ENCODE measurements around the gene RREB1. TPM values are rescaled to one million over a fixed set of nuclear protein-coding genes. Genes with fewer than 3 reads are reported as not detected.

RREB1 gene
- total and polyA plus RNA-seq, 7 experiments from 2014 or later = 4.2 to 56.7 (median 49.2) TPM

GRCh38 chr6:7142918-7143475, 35.2 kb downstream of the RREB1 start:
- Histone ChIP-seq H3K4me3 (ENCODE audit: low read length) (no peak overlapping the region), H3K27me3 (ENCODE audit: control insufficient read depth in 2 of 2, insufficient read depth in 2 of 2, low read length in 2 of 2) (no peaks in the 10 kb centered on the region), H3K4me1 (ENCODE audit: control insufficient read depth in 2 of 2, insufficient read depth in 2 of 2, low read length in 2 of 2) (peaks cover 27 to 51% of the 10 kb centered on the region in 2 donors), H3K36me3 (ENCODE audit: control insufficient read depth in 2 of 3, insufficient read depth in 3 of 3, low read length in 3 of 3) (peaks cover 0 to 4% (median 0%) of the 10 kb centered on the region in 3 experiments), H3K9me3 (ENCODE audit: control insufficient read depth in 2 of 3, low read length in 3 of 3) (no peaks in the 10 kb centered on the region), H3K27ac (ENCODE audit: low read depth, low read length) (no peak overlapping the region)
- ChIA-PET POLR2A (interaction anchor here (0.5 to 10.7 kb wide), 6 partner anchors 8 to 53 kb away, joined by 3 to 91 read pairs (median 4); no protein-coding TSS in a partner anchor), CTCF (interaction anchor here (0.6 to 1.0 kb wide), 2 partner anchors 8 to 98 kb away, joined by 3 to 4 read pairs; no protein-coding TSS in a partner anchor)
- H3K9me3 Mint-ChIP-seq = peaks cover 0 to 5% (median 0%) of the 10 kb centered on the region in 11 donors
- no peak for DNase-seq
- ATAC-seq = no peak
- no peaks in the 10 kb centered on the region for H3K36me3 Mint-ChIP-seq
- H3K4me3 Mint-ChIP-seq = peak overlapping the region; percentile 33 to 83 (median 57)
- H3K27ac Mint-ChIP-seq = peak overlapping the region; percentile 64 to 93 (median 78)
- no peaks in the 10 kb centered on the region for H3K27me3 Mint-ChIP-seq
- H3K4me1 Mint-ChIP-seq = peaks cover 54 to 91% (median 86%) of the 10 kb centered on the region in 7 donors
- intact Hi-C loops (cut with micrococcal nuclease) = loop anchor here in 1 of 2 donors (5.0 kb wide), 1 partner anchor 244 kb away; the partner anchor contains the start of genes CAGE1 and RIOK1

- Mint-ChIP-seq H3K9me3 (peaks cover 0 to 5% (median 0%) of the 10 kb centered on the region in 11 donors), H3K4me3 (peak overlapping the region; percentile 33 to 83 (median 57)), H3K36me3 (no peaks in the 10 kb centered on the region), H3K4me1 (peaks cover 52 to 90% (median 82%) of the 10 kb centered on the region in 7 donors), H3K27ac (peak overlapping the region; percentile 64 to 93 (median 78)), H3K27me3 (no peaks in the 10 kb centered on the region)
- Histone ChIP-seq H3K9me3 (ENCODE audit: control insufficient read depth in 2 of 3, low read length in 3 of 3) (no peaks in the 10 kb centered on the region), H3K4me1 (ENCODE audit: control insufficient read depth in 2 of 2, insufficient read depth in 2 of 2, low read length in 2 of 2) (peaks cover 21 to 46% of the 10 kb centered on the region in 2 donors), H3K27me3 (ENCODE audit: control insufficient read depth in 2 of 2, insufficient read depth in 2 of 2, low read length in 2 of 2) (no peaks in the 10 kb centered on the region), H3K27ac (ENCODE audit: low read depth, low read length) (peak overlapping the region; percentile 8), H3K4me3 (ENCODE audit: low read length) (no peak overlapping the region), H3K36me3 (ENCODE audit: control insufficient read depth in 2 of 3, insufficient read depth in 3 of 3, low read length in 3 of 3) (peaks cover 0 to 4% (median 0%) of the 10 kb centered on the region in 3 experiments)
- peak in 1 of 9 donors; percentile 26 for DNase-seq
- intact Hi-C loops (cut with micrococcal nuclease) = loop anchor here in 1 of 2 donors (5.0 kb wide), 1 partner anchor 244 kb away; the partner anchor contains the start of genes CAGE1 and RIOK1
- POLR2A ChIA-PET = interaction anchor here (0.5 to 10.7 kb wide), 5 partner anchors 8 to 42 kb away, joined by 3 to 91 read pairs (median 3); no protein-coding TSS in a partner anchor
- CTCF ChIA-PET = interaction anchor here (0.6 to 1.0 kb wide), 2 partner anchors 9 to 99 kb away, joined by 3 to 4 read pairs; no protein-coding TSS in a partner anchor
- ATAC-seq = no peak
Measured at GRCh38 chr6:7143476-7143974, 35.8 kb downstream of the RREB1 start.

GRCh38 chr6:7144872-7145584, 37.3 kb downstream of the RREB1 start:
- no peaks in the 10 kb centered on the region for H3K9me3 ChIP-seq (ENCODE audit: control insufficient read depth in 2 of 3, low read length in 3 of 3)
- Mint-ChIP-seq H3K4me1 (peaks cover 47 to 85% (median 75%) of the 10 kb centered on the region in 7 donors), H3K27ac (peak overlapping the region; percentile 55 to 96 (median 89)), H3K4me3 (peak overlapping the region; percentile 70 to 83 (median 82)), H3K36me3 (no peaks in the 10 kb centered on the region), H3K9me3 (peaks cover 0 to 5% (median 0%) of the 10 kb centered on the region in 11 donors), H3K27me3 (no peaks in the 10 kb centered on the region)
- peak overlapping the region; percentile 45 for H3K27ac ChIP-seq (ENCODE audit: low read depth, low read length)
- intact Hi-C loops (cut with micrococcal nuclease) = loop anchor here (2.0 to 5.0 kb wide), 3 partner anchors 16 to 242 kb away; partner anchors contain the start of genes CAGE1 (in 1 of the 2) and RIOK1 (in 1 of the 2)
- peaks cover 0 to 4% (median 0%) of the 10 kb centered on the region in 3 experiments for H3K36me3 ChIP-seq (ENCODE audit: control insufficient read depth in 2 of 3, insufficient read depth in 3 of 3, low read length in 3 of 3)
- ChIA-PET CTCF (interaction anchor here (1.1 to 1.4 kb wide), 2 partner anchors 8 to 58 kb away, joined by 3 to 4 read pairs; no protein-coding TSS in a partner anchor), POLR2A (interaction anchor here (0.6 to 10.7 kb wide), 9 partner anchors 9 to 92 kb away, joined by 3 to 91 read pairs (median 3); no protein-coding TSS in a partner anchor)
- ATAC-seq = no peak
- peak in 3 of 9 donors; percentile 41 to 51 (median 42) for DNase-seq
- no peaks in the 10 kb centered on the region for H3K27me3 ChIP-seq (ENCODE audit: control insufficient read depth in 2 of 2, insufficient read depth in 2 of 2, low read length in 2 of 2)
- H3K4me3 ChIP-seq (ENCODE audit: low read length) = no peak overlapping the region
- H3K4me1 ChIP-seq (ENCODE audit: control insufficient read depth in 2 of 2, insufficient read depth in 2 of 2, low read length in 2 of 2) = peaks cover 21 to 32% of the 10 kb centered on the region in 2 donors

GRCh38 chr6:7145585-7145884, 37.8 kb downstream of the RREB1 start:
- H3K27me3 Mint-ChIP-seq = no peaks in the 10 kb centered on the region
- peak overlapping the region; percentile 55 to 96 (median 89) for H3K27ac Mint-ChIP-seq
- peak overlapping the region; percentile 70 to 83 (median 82) for H3K4me3 Mint-ChIP-seq
- H3K4me3 ChIP-seq (ENCODE audit: low read length) = no peak overlapping the region
- POLR2A ChIA-PET = interaction anchor here (0.6 to 10.7 kb wide), 6 partner anchors 9 to 35 kb away, joined by 3 to 91 read pairs (median 16); no protein-coding TSS in a partner anchor
- no peaks in the 10 kb centered on the region for H3K27me3 ChIP-seq (ENCODE audit: control insufficient read depth in 2 of 2, insufficient read depth in 2 of 2, low read length in 2 of 2)
- ATAC-seq (no peak), DNase-seq (no peak)
- CTCF ChIA-PET = interaction anchor here (1.1 to 1.7 kb wide), 3 partner anchors 8 to 59 kb away, joined by 3 to 6 read pairs (median 4); no protein-coding TSS in a partner anchor
- peak overlapping the region; percentile 45 for H3K27ac ChIP-seq (ENCODE audit: low read depth, low read length)
- peaks cover 0 to under 1% (median 0%) of the 10 kb centered on the region in 5 donors for H3K36me3 Mint-ChIP-seq
- peaks cover 17 to 27% of the 10 kb centered on the region in 2 donors for H3K4me1 ChIP-seq (ENCODE audit: control insufficient read depth in 2 of 2, insufficient read depth in 2 of 2, low read length in 2 of 2)
- H3K9me3 Mint-ChIP-seq = peaks cover 0 to 5% (median 0%) of the 10 kb centered on the region in 11 donors
- peaks cover 0 to 4% (median 0%) of the 10 kb centered on the region in 3 experiments for H3K36me3 ChIP-seq (ENCODE audit: control insufficient read depth in 2 of 3, insufficient read depth in 3 of 3, low read length in 3 of 3)
- H3K9me3 ChIP-seq (ENCODE audit: control insufficient read depth in 2 of 3, low read length in 3 of 3) = no peaks in the 10 kb centered on the region
- intact Hi-C loops (cut with micrococcal nuclease) = loop anchor here (2.0 to 5.0 kb wide), 2 partner anchors 17 to 52 kb away; no protein-coding TSS in a partner anchor
- H3K4me1 Mint-ChIP-seq = peaks cover 47 to 86% (median 76%) of the 10 kb centered on the region in 7 donors

- Histone ChIP-seq H3K27ac (ENCODE audit: low read depth, low read length) (peak overlapping the region; percentile 63), H3K9me3 (ENCODE audit: control insufficient read depth in 2 of 3, low read length in 3 of 3) (no peaks in the 10 kb centered on the region), H3K27me3 (ENCODE audit: control insufficient read depth in 2 of 2, insufficient read depth in 2 of 2, low read length in 2 of 2) (no peaks in the 10 kb centered on the region), H3K4me3 (ENCODE audit: low read length) (peak overlapping the region; percentile 10), H3K4me1 (ENCODE audit: control insufficient read depth in 2 of 2, insufficient read depth in 2 of 2, low read length in 2 of 2) (peaks cover 17 to 27% of the 10 kb centered on the region in 2 donors), H3K36me3 (ENCODE audit: control insufficient read depth in 2 of 3, insufficient read depth in 3 of 3, low read length in 3 of 3) (no peaks in the 10 kb centered on the region)
- intact Hi-C loops (cut with micrococcal nuclease) = loop anchor here (1.0 to 5.0 kb wide), 6 partner anchors 8 to 51 kb away; no protein-coding TSS in a partner anchor
- DNase-seq (no peak), ATAC-seq (peak; percentile 71)
- peaks cover 0 to 3% (median 0%) of the 10 kb centered on the region in 5 donors for H3K36me3 Mint-ChIP-seq
- H3K4me1 Mint-ChIP-seq = peaks cover 50 to 89% (median 76%) of the 10 kb centered on the region in 7 donors
- CTCF ChIA-PET = interaction anchor here (0.5 to 1.7 kb wide), 5 partner anchors 7 to 77 kb away, joined by 3 to 8 read pairs (median 5); no protein-coding TSS in a partner anchor
- H3K4me3 Mint-ChIP-seq = peak overlapping the region; percentile 70 to 83 (median 82)
- no peaks in the 10 kb centered on the region for H3K27me3 Mint-ChIP-seq
- peak overlapping the region; percentile 55 to 96 (median 89) for H3K27ac Mint-ChIP-seq
- H3K9me3 Mint-ChIP-seq = peaks cover 0 to 5% (median 0%) of the 10 kb centered on the region in 11 donors
- POLR2A ChIA-PET = interaction anchor here (0.9 to 10.7 kb wide), 5 partner anchors 10 to 59 kb away, joined by 3 to 91 read pairs (median 23); no protein-coding TSS in a partner anchor
Measured at GRCh38 chr6:7145885-7146828, 38.4 kb downstream of the RREB1 start.

Data from naive thymus-derived CD4-positive, alpha-beta T cell (primary cell).